Liver (tissue), 9 donors: ENCODE data around the gene SHLD1. TPM values are rescaled to one million over a fixed set of nuclear protein-coding genes. Genes with fewer than 3 reads are reported as not detected.

Source experiments
- DNase-seq: peaks from one replicate; pipeline ENCODE4 v3.0.0-alpha.2; 2017; ENCODE audit warnings: low spot score
- H3K27ac ChIP-seq, 2 donors: one replicate each; pipeline ENCODE4 v1.7.0; 2013; ENCODE audit warnings: inconsistent platforms in 2 of 2, low read length in 2 of 2, control low read depth in 1 of 2, low read depth in 1 of 2, mild to moderate bottlenecking in 1 of 2
- H3K27me3 ChIP-seq, 4 donors: one replicate each; pipeline versions ENCODE4 v1.6.1 to v1.7.0; 2013; ENCODE audit warnings: low read length in 3 of 4, inconsistent platforms in 1 of 4, mild to moderate bottlenecking in 1 of 4, moderate library complexity in 1 of 4; ENCODE audit not compliant: control insufficient read depth in 4 of 4, insufficient read depth in 4 of 4
- H3K36me3 ChIP-seq, 4 donors: one replicate each; pipeline versions ENCODE4 v1.6.1 to v1.7.0; 2013; ENCODE audit warnings: low read length in 3 of 4, mild to moderate bottlenecking in 3 of 4, low read depth in 1 of 4, moderate library complexity in 1 of 4; ENCODE audit not compliant: control insufficient read depth in 4 of 4, insufficient read depth in 3 of 4
- H3K4me1 ChIP-seq, 4 donors: one replicate each; pipeline versions ENCODE4 v1.6.1 to v1.7.0; 2013; ENCODE audit warnings: low read length in 3 of 4, mild to moderate bottlenecking in 3 of 4, moderate library complexity in 1 of 4; ENCODE audit not compliant: control insufficient read depth in 4 of 4, insufficient read depth in 4 of 4
- H3K4me3 ChIP-seq, 3 donors: one replicate each; pipeline versions ENCODE4 v1.6.1 to v1.7.0; 2013; ENCODE audit warnings: low read length in 3 of 3, control low read depth in 1 of 3, low read depth in 1 of 3, mild to moderate bottlenecking in 1 of 3
- H3K9ac ChIP-seq, 2 donors: one replicate each; pipeline ENCODE4 v1.7.0; 2013; ENCODE audit warnings: low read length in 2 of 2, mild to moderate bottlenecking in 2 of 2, moderate library complexity in 2 of 2, control low read depth in 1 of 2, low read depth in 1 of 2
- H3K9me3 ChIP-seq, 4 donors: one replicate each; pipeline versions ENCODE4 v1.6.1 to v1.7.0; 2013; ENCODE audit warnings: low read length in 3 of 4; ENCODE audit not compliant: control insufficient read depth in 4 of 4
- ATF3 ChIP-seq: IDR thresholded peaks from 2 replicates; pipeline ENCODE4 v1.6.1; 2016; ENCODE audit warnings: antibody characterized with exemption
- CTCF ChIP-seq: fragments of 150-350 bp; IDR thresholded peaks from 2 replicates; pipeline ENCODE4 v1.5.1; 2017; ENCODE audit warnings: improper control_type of control experiment, low read depth, low read length; ENCODE audit not compliant: missing input control
- EGR1 ChIP-seq, 2 donors: IDR thresholded peaks; 2 replicates each; pipeline ENCODE4 v1.6.1; 2016 to 2018; ENCODE audit warnings: antibody characterized with exemption in 2 of 2, low read depth in 2 of 2
- FOXA1 ChIP-seq: IDR thresholded peaks from 2 replicates; pipeline ENCODE4 v1.6.1; 2016; ENCODE audit warnings: antibody characterized with exemption
- FOXA2 ChIP-seq: IDR thresholded peaks from 2 replicates; pipeline ENCODE4 v1.6.1; 2016; ENCODE audit warnings: antibody characterized with exemption
- GABPA ChIP-seq, 2 donors: IDR thresholded peaks in 1 of 2; conservative IDR thresholded peaks in 1 of 2; 2 replicates each; pipeline ENCODE4 v1.6.1; 2016; ENCODE audit warnings: antibody characterized with exemption in 2 of 2, mild to moderate bottlenecking in 1 of 2, moderate library complexity in 1 of 2
- HNF4A ChIP-seq, 2 donors: conservative IDR thresholded peaks; 2 replicates each; pipeline ENCODE4 v1.6.1; 2016; ENCODE audit warnings: antibody characterized with exemption in 2 of 2, mild to moderate bottlenecking in 2 of 2
- HNF4G ChIP-seq: IDR thresholded peaks from 2 replicates; pipeline ENCODE4 v1.6.1; 2016; ENCODE audit warnings: antibody characterized with exemption
- JUND ChIP-seq, 2 donors: IDR thresholded peaks; 2 replicates each; pipeline ENCODE4 v1.6.1; 2016; ENCODE audit warnings: antibody characterized with exemption in 2 of 2
- NR2F2 ChIP-seq: IDR thresholded peaks from 2 replicates; pipeline ENCODE4 v1.6.1; 2016; ENCODE audit warnings: antibody characterized with exemption
- RAD21 ChIP-seq, 2 donors: IDR thresholded peaks; 2 replicates each; pipeline ENCODE4 v1.6.1; 2016; ENCODE audit warnings: antibody characterized with exemption in 2 of 2, mild to moderate bottlenecking in 2 of 2
- RXRA ChIP-seq, 2 donors: IDR thresholded peaks; 2 replicates each; pipeline ENCODE4 v1.6.1; 2017 to 2018; ENCODE audit warnings: antibody characterized with exemption in 2 of 2, mild to moderate bottlenecking in 1 of 2
- SP1 ChIP-seq: IDR thresholded peaks from 2 replicates; pipeline ENCODE4 v1.6.1; 2018; ENCODE audit warnings: antibody characterized with exemption, mild to moderate bottlenecking
- TAF1 ChIP-seq: conservative IDR thresholded peaks from 2 replicates; pipeline ENCODE4 v1.6.1; 2016; ENCODE audit warnings: antibody characterized with exemption, mild to moderate bottlenecking
- YY1 ChIP-seq: IDR thresholded peaks from 2 replicates; pipeline ENCODE4 v1.6.1; 2016; ENCODE audit warnings: antibody characterized with exemption, mild to moderate bottlenecking
- WGBS: extraction: QIAGEN DNeasy Blood & Tissue Kit; methylation state at CpG from one replicate; pipeline ENCODE4 v1.1.7; 2013; 5-methylcytosine and 5-hydroxymethylcytosine counted together
- polyA plus RNA-seq, 2 donors: library from polyadenylated mRNA; stranded (reverse) in 1 of 2; unstranded in 1 of 2; fragments of 200-250 nt in 1 of 2; fragments of >200 nt in 1 of 2; fragmentation: Nextera tagmentation in 1 of 2; extraction: Ambion mirVana in 1 of 2; gene quantifications; one replicate each; pipeline versions ENCODE4 v1.2.1 to v1.2.3, GENCODE V29; 2013 to 2015
- total RNA-seq, 2 donors: library from RNA; depleted of rRNA; stranded (reverse); fragments of >200 nt; gene quantifications; one replicate each; pipeline ENCODE4 v1.2.3, GENCODE V29; 2014
- TF ChIP-seq, protein P1 (sequence below): IDR thresholded peaks from 2 replicates; pipeline ENCODE4 v1.6.1; 2016; ENCODE audit warnings: antibody characterized with exemption
- TF ChIP-seq, protein P2 (sequence below): IDR thresholded peaks from 2 replicates; pipeline ENCODE4 v1.6.1; 2016; ENCODE audit warnings: antibody characterized with exemption
- donor health status: healthy.
- donor health status: healthy.
- donor health status: healthy.
- donor health status: healthy.
- donor health status: healthy.

Gene SHLD1
- total and polyA plus RNA-seq, 4 donors, result 0.92 to 5.0 (median 2.0) TPM

DNA sequence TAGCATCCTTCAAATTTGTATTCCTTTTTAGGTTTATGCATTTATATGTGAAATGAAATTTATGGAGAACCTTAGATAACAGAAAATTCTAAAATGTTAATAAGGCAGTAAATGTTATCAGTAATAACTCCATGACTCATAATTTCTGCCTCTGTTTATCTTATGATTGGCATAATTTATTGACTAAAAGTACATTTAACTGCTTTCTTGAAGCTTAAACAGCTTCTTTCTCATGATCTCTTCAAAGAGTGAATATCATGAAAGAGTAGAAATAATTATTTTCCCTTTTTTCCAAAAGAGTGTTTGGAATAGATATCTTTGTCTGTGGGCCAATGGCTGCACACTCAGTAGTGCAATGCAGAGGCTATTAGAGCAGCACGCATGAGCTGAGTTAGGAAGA, 91.3 kb downstream of the SHLD1 start:
- WGBS, result 87% methylated on average over 1 of the region's 1 CpG

GRCh38 chr20:5842465-5842864, 92.3 kb downstream of the SHLD1 start:
- no peak for DNase-seq
- Histone ChIP-seq H3K9me3 (no peaks in the 10 kb centered on the region), H3K4me1 (no peaks in the 10 kb centered on the region), H3K4me3 (no peak overlapping the region), H3K9ac (no peak overlapping the region), H3K27me3 (no peaks in the 10 kb centered on the region), H3K27ac (no peak overlapping the region), H3K36me3 (no peaks in the 10 kb centered on the region)
- 94% methylated on average over 2 of the region's 2 CpGs for WGBS
- TF ChIP-seq SP1 (no peak), HNF4G (no peak), JUND (IDR thresholded peaks at IDR 0.05) (no peak), GABPA (IDR thresholded peaks at IDR 0.05 in 1 of 2, conservative IDR thresholded peaks at IDR 0.05 in 1 of 2) (no peak), YY1 (no peak), RXRA (IDR thresholded peaks at IDR 0.05) (no peak), ATF3 (no peak), NR2F2 (no peak), TAF1 (no peak), FOXA1 (no peak), CTCF (no peak), HNF4A (conservative IDR thresholded peaks at IDR 0.05) (no peak), EGR1 (IDR thresholded peaks at IDR 0.05; ENCODE audit: low read depth in 2 of 2) (no peak), RAD21 (IDR thresholded peaks at IDR 0.05) (no peak), FOXA2 (no peak)
- TF ChIP-seq, protein P1, sequence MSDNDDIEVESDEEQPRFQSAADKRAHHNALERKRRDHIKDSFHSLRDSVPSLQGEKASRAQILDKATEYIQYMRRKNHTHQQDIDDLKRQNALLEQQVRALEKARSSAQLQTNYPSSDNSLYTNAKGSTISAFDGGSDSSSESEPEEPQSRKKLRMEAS, result no peak
- TF ChIP-seq, protein P2, sequence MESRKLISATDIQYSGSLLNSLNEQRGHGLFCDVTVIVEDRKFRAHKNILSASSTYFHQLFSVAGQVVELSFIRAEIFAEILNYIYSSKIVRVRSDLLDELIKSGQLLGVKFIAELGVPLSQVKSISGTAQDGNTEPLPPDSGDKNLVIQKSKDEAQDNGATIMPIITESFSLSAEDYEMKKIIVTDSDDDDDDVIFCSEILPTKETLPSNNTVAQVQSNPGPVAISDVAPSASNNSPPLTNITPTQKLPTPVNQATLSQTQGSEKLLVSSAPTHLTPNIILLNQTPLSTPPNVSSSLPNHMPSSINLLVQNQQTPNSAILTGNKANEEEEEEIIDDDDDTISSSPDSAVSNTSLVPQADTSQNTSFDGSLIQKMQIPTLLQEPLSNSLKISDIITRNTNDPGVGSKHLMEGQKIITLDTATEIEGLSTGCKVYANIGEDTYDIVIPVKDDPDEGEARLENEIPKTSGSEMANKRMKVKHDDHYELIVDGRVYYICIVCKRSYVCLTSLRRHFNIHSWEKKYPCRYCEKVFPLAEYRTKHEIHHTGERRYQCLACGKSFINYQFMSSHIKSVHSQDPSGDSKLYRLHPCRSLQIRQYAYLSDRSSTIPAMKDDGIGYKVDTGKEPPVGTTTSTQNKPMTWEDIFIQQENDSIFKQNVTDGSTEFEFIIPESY, result no peak

More for the DNA sequence above, 91.3 kb downstream of the SHLD1 start:
- no peak for TF ChIP-seq RXRA (IDR thresholded peaks at IDR 0.05)
- TF ChIP-seq RAD21 (IDR thresholded peaks at IDR 0.05), result no peak
- TF ChIP-seq EGR1 (IDR thresholded peaks at IDR 0.05; ENCODE audit: low read depth in 2 of 2), result no peak
- TF ChIP-seq, protein P2, result no peak
- TF ChIP-seq SP1, result no peak
- TF ChIP-seq CTCF, result no peak
- TF ChIP-seq HNF4G, result no peak
- no peak for TF ChIP-seq FOXA2
- no peak overlapping the region for H3K27ac ChIP-seq
- no peaks in the 10 kb centered on the region for H3K4me1 ChIP-seq
- no peak for DNase-seq
- H3K36me3 ChIP-seq, result no peaks in the 10 kb centered on the region
- H3K27me3 ChIP-seq, result no peaks in the 10 kb centered on the region
- H3K4me3 ChIP-seq, result no peak overlapping the region
- H3K9me3 ChIP-seq, result no peaks in the 10 kb centered on the region
- no peak overlapping the region for H3K9ac ChIP-seq
